HepG2 (cell line): ENCODE measurements around the gene NUAK2. TPM values are rescaled to one million over a fixed set of nuclear protein-coding genes. Genes with fewer than 3 reads are reported as not detected.
A peak's percentile ranks its signal among the peaks of the same experiment; 100 is the strongest.

Experiments used
- ATAC-seq: fragments of 200-7000 bp; cut with Tn5 transposase; 3 replicates; pipeline ENCODE4 v1.9.1; 2020; ENCODE audit warnings: mild to moderate bottlenecking, moderate library complexity
- BruUV-seq: library from RNA; stranded (reverse); fragments of 400-500 nt; replicated peaks from 2 replicates; lab custom pipeline; 2021; lab: Mats Ljungman, UMichigan
- CTCF ChIA-PET: fragments of 300-600 bp; formaldehyde crosslinking; extraction: SDS; loops from one replicate; lab custom pipeline; 2021; ENCODE audit warnings: low total read pairs, inconsistent platforms, low intra/inter-chr PET ratio; lab: Yijun Ruan, JAX
- POLR2A ChIA-PET: fragments of 350-600 bp; sonication (Branson Sonifier 250); formaldehyde crosslinking; loops from one replicate; lab custom pipeline; 2020; ENCODE audit warnings: antibody characterized with exemption, inconsistent platforms; lab: Yijun Ruan, JAX
- DNase-seq: peaks from one replicate; pipeline ENCODE4 v3.0.0-alpha.2; 2015; ENCODE audit warnings: low spot score
- FAIRE-seq: peaks from 3 replicates; lab custom pipeline; 2011; peaks lifted over from hg19 to GRCh38; lab: Jason Lieb, UNC
- H2AFZ ChIP-seq: one replicate; pipeline ENCODE4 v1.6.1; 2011; ENCODE audit warnings: low read length, inconsistent platforms
- H3K27ac ChIP-seq: fragments of 300-600 bp; 3 replicates; pipeline ENCODE4 v1.8.0; 2011; ENCODE audit warnings: mixed run types, mild to moderate bottlenecking, mixed read lengths, low read length, inconsistent platforms; ENCODE audit not compliant: insufficient read depth; ENCODE audit errors: extremely low read length
- H3K27me3 ChIP-seq, 2 experiments: fragments of 200-600 bp in 1 of 2; 2 replicates in 1 of 2; 3 replicates in 1 of 2; pipeline versions ENCODE4 v1.6.0 to v1.8.0; 2011; ENCODE audit warnings: low read length in 2 of 2, mild to moderate bottlenecking in 2 of 2, moderate library complexity in 2 of 2, inconsistent platforms in 1 of 2; ENCODE audit not compliant: insufficient read depth in 2 of 2, control insufficient read depth in 1 of 2
- H3K36me3 ChIP-seq, 2 experiments: fragments of 200-600 bp in 1 of 2; replicated peaks in 1 of 2; 2 replicates in 1 of 2; 3 replicates in 1 of 2; pipeline versions ENCODE4 v1.5.1 to v1.8.0; 2011; ENCODE audit warnings: low read length in 2 of 2, inconsistent platforms in 1 of 2; ENCODE audit not compliant: insufficient read depth in 2 of 2, control insufficient read depth in 1 of 2
- H3K4me1 ChIP-seq: 2 replicates; pipeline ENCODE4 v1.5.1; 2012; ENCODE audit warnings: low read length, inconsistent platforms; ENCODE audit not compliant: insufficient read depth
- H3K4me2 ChIP-seq: 2 replicates; pipeline ENCODE4 v1.6.0; 2011; ENCODE audit warnings: low read depth, low read length, inconsistent platforms
- H3K4me3 ChIP-seq, 3 experiments: fragments of 200-600 bp in 1 of 3; sonication (generic), shearing (Covaris generic) in 1 of 3; replicated peaks in 1 of 3; 2 replicates each; pipeline ENCODE4 v1.5.1; 2011 to 2016; ENCODE audit warnings: low read length in 3 of 3, inconsistent platforms in 2 of 3, low read depth in 2 of 3, mild to moderate bottlenecking in 2 of 3, control low read depth in 1 of 3, mixed read lengths in 1 of 3; ENCODE audit not compliant: insufficient read depth in 1 of 3
- H3K79me2 ChIP-seq: one replicate; pipeline ENCODE4 v1.6.1; 2011; ENCODE audit warnings: low read length, inconsistent platforms; ENCODE audit not compliant: insufficient read depth
- H3K9ac ChIP-seq: 2 replicates; pipeline ENCODE4 v1.6.0; 2011; ENCODE audit warnings: mild to moderate bottlenecking, low read depth, low read length, inconsistent platforms; ENCODE audit not compliant: insufficient read depth
- H3K9me3 ChIP-seq: 2 replicates; pipeline ENCODE4 v1.5.1; 2012; ENCODE audit warnings: mild to moderate bottlenecking, low read length
- H4K20me1 ChIP-seq: 2 replicates; pipeline ENCODE4 v1.6.0; 2011; ENCODE audit warnings: inconsistent platforms, mild to moderate bottlenecking, low read length, moderate library complexity; ENCODE audit not compliant: insufficient read depth
- AGO1 ChIP-seq: fragments of 200-400 bp; formaldehyde crosslinking; IDR thresholded peaks from 2 replicates; pipeline ENCODE4 v1.6.1; 2017; ENCODE audit warnings: mild to moderate bottlenecking, low read depth, low read length, moderate library complexity; ENCODE audit not compliant: poor library complexity, severe bottlenecking
- ARID5B ChIP-seq: IDR thresholded peaks from 2 replicates; pipeline ENCODE4 v1.4.0; 2020; ENCODE audit warnings: mild to moderate bottlenecking, missing genetic modification reagents
- CCDC6 ChIP-seq: sonication (generic); formaldehyde crosslinking; IDR thresholded peaks from 2 replicates; pipeline ENCODE4 v1.8.1; 2022; ENCODE audit warnings: mild to moderate bottlenecking, missing genetic modification reagents, moderate library complexity
- CENPX ChIP-seq: sonication (generic); formaldehyde crosslinking; IDR thresholded peaks from 2 replicates; pipeline ENCODE4 v1.9.0; 2021; ENCODE audit warnings: mild to moderate bottlenecking, missing genetic modification reagents, moderate library complexity
- HDAC1 ChIP-seq: sonication (generic); formaldehyde crosslinking; IDR thresholded peaks from 2 replicates; pipeline ENCODE4 v1.5.1; 2020; ENCODE audit warnings: mild to moderate bottlenecking, missing genetic modification reagents
- JDP2 ChIP-seq: sonication (generic); formaldehyde crosslinking; IDR thresholded peaks from 2 replicates; pipeline ENCODE4 v1.8.1; 2022; ENCODE audit warnings: missing genetic modification reagents, borderline replicate concordance
- KDM2A ChIP-seq: sonication (generic); formaldehyde crosslinking; IDR thresholded peaks from 2 replicates; pipeline ENCODE4 v1.4.0; 2020; ENCODE audit warnings: low read depth, missing genetic modification reagents, borderline replicate concordance
- KLF6 ChIP-seq: IDR thresholded peaks from 2 replicates; pipeline ENCODE4 v1.8.0; 2016; ENCODE audit warnings: missing biosample characterization, missing genetic modification reagents
- PCBP2 ChIP-seq: fragments of 200-400 bp; formaldehyde crosslinking; optimal IDR thresholded peaks from 2 replicates; pipeline ENCODE3; 2018; ENCODE audit warnings: low read length, low read depth; ENCODE audit not compliant: poor library complexity, severe bottlenecking
- RFX1 ChIP-seq: fragments of 450-650 bp; IDR thresholded peaks from 2 replicates; pipeline ENCODE4 v1.6.1; 2017
- SNAPC4 ChIP-seq: sonication (generic); formaldehyde crosslinking; IDR thresholded peaks from 2 replicates; pipeline ENCODE4 v1.4.0; 2020; ENCODE audit warnings: mild to moderate bottlenecking, missing genetic modification reagents
- TGIF2 ChIP-seq: IDR thresholded peaks from 2 replicates; pipeline ENCODE4 v1.6.1; 2016; ENCODE audit warnings: control low read depth, missing compliant biosample characterization
- ZFP62 ChIP-seq: sonication (generic); formaldehyde crosslinking; IDR thresholded peaks from 2 replicates; pipeline ENCODE4 v1.4.0; 2020; ENCODE audit warnings: missing genetic modification reagents
- ZNF546 ChIP-seq: sonication (generic); formaldehyde crosslinking; conservative IDR thresholded peaks from 2 replicates; pipeline ENCODE4 v1.8.1; 2023; ENCODE audit warnings: mild to moderate bottlenecking, missing genetic modification reagents
- ZNF768 ChIP-seq: sonication (generic); formaldehyde crosslinking; IDR thresholded peaks from 2 replicates; pipeline ENCODE4 v1.4.0; 2020; ENCODE audit warnings: missing genetic modification reagents
- WGBS: methylation state at CpG from one replicate; pipeline ENCODE4 v1.1.6; 2017; ENCODE audit warnings: low lambda C conversion rate; 5-methylcytosine and 5-hydroxymethylcytosine counted together
- in situ Hi-C: cut with HindIII; loops from 2 replicates; pipeline ENCODE4 v1.10.0; 2017; ENCODE audit warnings: low pct_unique_long_range_greater_than_20kb; ENCODE audit not compliant: extremely low pct_ligation_motif_present
- intact Hi-C: fragments of 100-400 bp; cut with micrococcal nuclease; formaldehyde crosslinking; loops from one replicate; pipeline ENCODE4 v1.10.0; 2022; ENCODE audit not compliant: unreplicated experiment
- polyA plus RNA-seq, 8 experiments: library from polyadenylated mRNA; depleted of rRNA in 3 of 8; stranded (reverse) in 7 of 8; unstranded in 1 of 8; fragments of >200 nt; fragmentation: Illumina TruSeq in 4 of 8; extraction: Trizol in 4 of 8; gene quantifications; 2 replicates each; pipeline versions ENCODE4 v1.2.1 to v1.2.3, GENCODE V29; 2011 to 2016; ENCODE audit warnings: low read depth in 4 of 8, missing spikeins in 1 of 8, mixed read lengths in 1 of 8; ENCODE audit not compliant: insufficient read depth in 1 of 8
- total RNA-seq, 5 experiments: library from RNA; depleted of rRNA; stranded (reverse); fragments of >200 nt; fragmentation: Illumina TruSeq; extraction: Trizol; gene quantifications; 2 replicates each; pipeline ENCODE4 v1.2.3, GENCODE V29; 2016; ENCODE audit warnings: low read depth in 1 of 5

NUAK2 gene
- total and polyA plus RNA-seq, 2 of the 13 experiments (the other 11 are each of a cell fraction or from before 2014, with no cell fraction given), result 0.75 to 1.1 TPM

GRCh38 chr1:205301205-205301821 is 20.2 kb downstream of the NUAK2 start:
- ChIA-PET POLR2A (interaction anchor here (1.0 to 1.9 kb wide), 7 partner anchors 13 to 331 kb away, joined by 3 to 46 read pairs (median 3); partner anchors contain the start of genes ELK4 and NUAK2), CTCF (interaction anchor here (1.0 kb wide), 1 partner anchor 28 kb away, joined by 5 read pairs; no protein-coding TSS in a partner anchor)
- Histone ChIP-seq H3K36me3 (peaks cover 10 to 14% of the 10 kb centered on the region in 2 experiments; a peak in 4 of 5 replicates), H3K27ac (peak overlapping the region; percentile 74), H3K4me2 (peak overlapping the region; percentile 71), H4K20me1 (no peaks in the 10 kb centered on the region), H3K9ac (peak overlapping the region; percentile 51), H3K9me3 (no peaks in the 10 kb centered on the region), H3K79me2 (no peaks in the 10 kb centered on the region), H3K27me3 (no peaks in the 10 kb centered on the region), H2AFZ (no peak overlapping the region), H3K4me3 (peak overlapping the region; percentile 11 to 59 (median 14)), H3K4me1 (peaks cover 53% of the 10 kb centered on the region)
- DNase-seq, result peak; percentile 94
- intact Hi-C loops, result loop anchor here (1.0 kb wide), 1 partner anchor 15 kb away; no protein-coding TSS in a partner anchor
- in situ Hi-C loops, result no loop called here
- no TSS peak for BruUV-seq
- peak; percentile 97 for ATAC-seq
- WGBS, result 3% methylated on average over 8 of the region's 14 CpGs
- peak; percentile 93 for FAIRE-seq
- TF ChIP-seq ARID5B (peak; percentile 79), CENPX (no peak), JDP2 (CRISPR knock-in tag) (no peak), ZNF546 (no peak), RFX1 (no peak), ZFP62 (no peak), PCBP2 (no peak), KLF6 (CRISPR knock-in tag) (no peak), TGIF2 (CRISPR knock-in tag) (0 out of 2 replicates have a peak, but pooled peaks have one; percentile 63), AGO1 (peak; percentile 40), HDAC1 (CRISPR knock-in tag) (peak; percentile 90), CCDC6 (CRISPR knock-in tag) (0 out of 2 replicates have a peak, but pooled peaks have one; percentile 70), SNAPC4 (CRISPR knock-in tag) (no peak), ZNF768 (CRISPR knock-in tag) (no peak), KDM2A (CRISPR knock-in tag) (peak; percentile 46; the same call in 1 of the 2 replicates)
